SW480 (cell line): Measurements from ENCODE around the gene PTPN21.
A peak's percentile ranks its signal among the peaks of the same experiment; 100 is the strongest.

Source experiments
- DNase-seq: peaks from one replicate; pipeline ENCODE4 v3.0.0-alpha.2; 2016; ENCODE audit warnings: low spot score

PTPN21 gene

GRCh38 chr14:88504602-88505001 is 50.2 kb downstream of the PTPN21 start:
- DNase-seq = no peak

DNA sequence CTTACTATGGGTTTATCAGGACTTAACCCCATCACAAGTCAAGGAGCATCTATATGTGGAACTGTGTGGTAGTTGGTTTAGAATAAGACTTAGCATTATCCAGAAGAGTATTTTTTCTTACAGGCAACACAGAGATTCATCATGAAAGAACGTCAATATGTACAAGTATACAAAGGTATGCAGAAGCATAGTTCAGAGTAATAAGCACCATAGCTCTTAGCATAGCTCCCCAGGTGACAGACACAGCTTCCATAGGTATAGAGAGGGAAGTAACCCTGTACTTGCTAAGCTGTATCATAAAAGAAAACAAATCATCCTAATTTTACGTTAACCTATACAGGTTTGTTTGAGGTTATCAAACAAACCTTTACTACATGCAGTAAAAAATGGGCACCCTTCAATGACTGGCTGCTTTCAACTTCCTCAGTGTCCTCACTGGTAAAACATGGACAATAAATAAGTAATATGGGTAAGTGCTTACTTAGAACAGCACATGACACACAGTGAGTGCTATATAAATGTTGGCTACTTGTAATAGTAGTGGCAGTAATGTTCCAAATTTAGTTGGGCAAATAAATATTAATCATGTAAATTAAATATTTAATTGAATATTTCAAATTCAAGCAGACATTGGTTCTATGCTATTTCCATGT is 50.9 kb downstream of the PTPN21 start:
- no peak for DNase-seq

DNA sequence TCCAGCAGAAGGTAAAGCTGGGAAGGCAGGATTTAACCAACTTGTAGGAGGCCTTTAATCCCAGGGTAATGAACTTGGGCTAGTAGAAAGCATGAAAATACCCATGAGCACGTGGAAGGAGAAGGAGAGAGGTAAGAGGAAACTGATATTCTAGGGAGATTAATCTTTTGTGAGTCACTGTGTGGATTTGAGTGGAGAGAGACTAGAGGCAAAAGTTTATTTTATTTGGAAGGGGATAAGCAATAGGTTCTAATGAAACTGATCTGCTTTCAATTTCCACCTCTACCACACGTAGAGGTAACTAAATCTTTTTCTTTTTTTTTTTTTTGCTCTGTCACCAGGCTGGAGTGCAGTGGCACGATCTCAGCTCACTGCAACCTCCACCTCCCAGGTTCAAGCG is 52.1 kb downstream of the PTPN21 start:
- DNase-seq = no peak

- DNase-seq = no peak
Measured at GRCh38 chr14:88500611-88501010, 54.2 kb downstream of the PTPN21 start.

DNA sequence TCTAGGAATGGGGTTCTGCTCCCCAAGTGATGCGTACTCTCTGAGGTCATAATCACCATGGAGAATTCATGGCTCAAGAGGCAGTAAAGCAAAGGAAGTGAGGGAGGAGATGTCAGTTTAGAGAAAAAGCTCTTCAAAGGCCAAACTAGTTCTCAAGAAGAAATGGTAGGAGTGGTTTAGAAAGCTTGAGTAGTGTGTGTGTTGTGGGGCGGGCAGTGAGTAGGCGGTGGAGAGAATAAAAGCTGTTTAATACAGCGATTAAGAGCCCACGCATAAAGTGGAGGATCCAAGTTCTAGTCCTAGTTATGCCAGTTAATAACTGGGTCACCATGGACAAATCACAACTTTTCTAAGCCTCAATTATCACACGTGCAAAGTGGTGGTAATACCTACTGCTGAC is 55.6 kb downstream of the PTPN21 start:
- no peak for DNase-seq

GRCh38 chr14:88496414-88496813 is 58.4 kb downstream of the PTPN21 start:
- DNase-seq = no peak

GRCh38 chr14:88493392-88494185 is 61.2 kb downstream of the PTPN21 start:
- no peak for DNase-seq

- DNase-seq = peak; percentile 69
Measured at GRCh38 chr14:88492272-88493089, 62.3 kb downstream of the PTPN21 start.

GRCh38 chr14:88490168-88490567 is 64.6 kb downstream of the PTPN21 start:
- no peak for DNase-seq

DNA sequence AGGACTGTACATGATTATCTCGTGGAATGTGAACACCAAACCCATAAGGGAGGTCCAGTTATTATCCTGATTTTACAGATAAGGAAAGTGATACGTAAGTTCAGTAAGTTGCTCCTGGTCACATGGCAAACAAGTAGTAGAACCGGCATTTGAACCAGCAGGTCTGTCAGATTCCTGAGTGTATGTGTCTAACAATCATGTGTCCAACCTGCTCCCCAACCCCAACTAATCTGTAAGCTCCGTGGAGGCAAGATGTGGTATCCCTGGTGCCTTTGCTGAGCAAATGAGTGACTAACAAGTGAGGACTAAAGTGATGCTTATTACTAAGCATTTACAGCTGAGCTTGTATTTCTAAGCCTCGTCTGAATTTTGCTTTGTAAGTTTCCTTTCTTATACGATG is 65.9 kb downstream of the PTPN21 start:
- DNase-seq = no peak

- no peak for DNase-seq
Measured at GRCh38 chr14:88488081-88488480, 66.7 kb downstream of the PTPN21 start.

- DNase-seq = no peak
Measured at GRCh38 chr14:88482524-88482923, 72.3 kb downstream of the PTPN21 start.

- no peak for DNase-seq
Measured at GRCh38 chr14:88481794-88482193, 73.0 kb downstream of the PTPN21 start.

DNA sequence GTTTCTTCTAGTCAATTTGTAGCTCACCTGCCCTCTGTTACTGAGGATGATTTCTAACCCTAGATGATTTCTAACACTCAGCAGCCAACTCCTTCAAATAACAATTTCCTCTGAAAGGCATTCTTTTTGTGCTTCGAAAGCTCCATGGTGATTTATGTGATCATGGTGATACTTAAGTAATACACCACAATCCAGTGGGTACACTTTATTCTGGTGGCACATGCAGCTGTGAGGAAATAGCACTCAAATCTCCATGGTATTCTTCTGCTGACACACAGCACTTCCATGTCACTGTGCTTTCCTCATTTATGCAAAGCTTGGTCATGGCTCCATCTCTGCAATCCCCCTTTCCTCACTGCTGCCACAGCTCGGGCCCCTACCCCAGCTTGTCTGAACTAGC is 73.7 kb downstream of the PTPN21 start:
- DNase-seq = no peak

DNA sequence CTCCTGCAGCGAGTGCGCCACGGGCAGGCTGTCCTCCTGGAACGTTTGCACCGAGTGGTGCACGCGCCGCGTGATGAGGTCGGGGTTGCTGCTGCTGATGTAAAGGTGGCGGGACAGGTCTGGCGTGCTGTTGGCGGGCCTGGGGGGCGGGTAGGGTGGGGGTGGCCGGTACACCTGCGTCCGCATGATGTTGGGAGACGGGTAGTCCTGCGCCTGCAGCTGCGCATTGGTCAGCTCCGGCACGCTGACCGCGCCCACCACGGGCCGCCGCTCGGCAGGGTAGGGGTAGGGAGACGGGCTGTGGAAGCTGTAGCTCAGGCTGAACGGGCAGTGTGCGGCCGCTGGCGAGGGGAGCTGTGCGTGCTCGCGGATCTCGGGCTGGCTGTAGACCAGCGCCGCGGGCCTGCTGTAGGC is 75.2 kb downstream of the PTPN21 start:
- no peak for DNase-seq

GRCh38 chr14:88478931-88479330 is 75.9 kb downstream of the PTPN21 start:
- no peak for DNase-seq

DNA sequence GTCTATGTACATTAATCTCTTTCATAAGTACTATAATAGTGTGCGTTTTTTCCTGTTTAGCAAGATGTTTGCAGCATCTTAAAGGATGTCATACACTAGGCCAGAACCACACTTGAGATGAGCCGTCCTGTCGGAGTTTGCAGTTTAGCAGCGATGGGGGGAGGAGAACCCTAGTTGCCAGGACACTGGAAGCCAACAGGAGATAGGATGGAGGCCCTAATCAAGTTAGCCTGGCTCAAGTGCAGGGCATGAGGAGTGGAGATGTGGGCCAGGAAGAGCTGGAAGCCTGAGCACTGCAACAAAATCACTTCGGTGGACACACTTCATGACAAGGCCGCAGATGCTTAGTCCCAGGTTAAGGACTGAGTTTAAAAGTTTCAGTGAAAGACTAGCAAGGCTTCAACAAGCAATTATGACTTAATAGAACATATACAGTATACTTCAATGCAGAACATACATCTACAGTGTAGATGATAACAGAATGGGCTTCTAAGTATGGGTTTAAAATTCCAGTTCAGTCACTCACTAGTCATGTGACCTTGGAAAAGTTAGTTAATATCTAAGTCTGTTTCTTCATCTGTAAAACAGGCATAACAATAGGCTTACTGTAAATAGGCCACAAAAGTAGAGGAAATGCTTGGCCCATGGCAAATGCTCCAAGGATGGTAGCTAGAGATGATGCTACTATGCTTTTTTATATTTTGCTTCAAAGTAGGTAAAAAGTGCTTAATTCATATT is 77.1 kb downstream of the PTPN21 start:
- no peak for DNase-seq

DNA sequence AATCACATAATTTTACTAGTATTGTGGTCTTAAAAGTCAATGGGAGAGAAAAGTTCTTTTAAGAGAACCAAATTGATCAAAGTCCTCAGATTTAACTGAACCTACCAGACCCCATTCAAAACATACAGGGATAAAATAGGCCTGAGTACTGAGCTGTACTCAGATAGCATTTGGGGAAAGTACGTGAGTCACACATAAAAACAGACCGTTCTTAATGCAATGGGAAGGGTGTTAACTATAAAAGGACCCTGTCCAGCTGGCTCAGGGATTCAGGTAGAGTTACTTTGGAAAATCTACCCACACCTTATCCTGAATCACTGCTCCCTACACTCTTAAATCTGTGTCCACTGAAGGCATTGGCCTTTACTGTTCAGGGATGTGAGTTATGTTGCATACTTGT is 78.0 kb downstream of the PTPN21 start:
- no peak for DNase-seq

DNA sequence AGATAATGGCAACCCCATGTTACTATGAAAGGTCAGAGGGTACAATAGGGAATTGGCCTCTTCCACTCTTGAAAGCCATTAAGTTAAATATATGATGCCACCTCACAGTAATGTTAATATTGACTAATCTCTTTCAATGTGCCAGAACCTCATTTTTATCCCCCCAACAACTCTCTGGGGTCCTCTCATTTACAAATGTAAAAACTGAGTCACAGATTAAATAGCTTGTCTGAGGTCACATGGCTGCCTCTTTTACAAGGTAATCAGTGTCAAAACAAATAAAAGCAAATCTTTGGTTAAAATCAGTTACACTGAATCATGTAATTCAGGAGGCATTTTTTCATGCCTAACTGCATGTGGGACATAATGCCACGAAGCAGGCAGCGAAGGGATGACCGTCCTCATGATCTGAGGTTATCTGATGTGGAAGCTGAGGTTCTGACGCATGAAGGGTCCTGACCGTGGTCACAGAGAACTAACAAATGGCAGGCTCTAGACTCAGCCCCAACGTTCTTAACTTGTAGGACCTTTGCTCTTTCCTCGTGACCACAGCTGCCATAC is 78.5 kb downstream of the PTPN21 start:
- DNase-seq = no peak

DNA sequence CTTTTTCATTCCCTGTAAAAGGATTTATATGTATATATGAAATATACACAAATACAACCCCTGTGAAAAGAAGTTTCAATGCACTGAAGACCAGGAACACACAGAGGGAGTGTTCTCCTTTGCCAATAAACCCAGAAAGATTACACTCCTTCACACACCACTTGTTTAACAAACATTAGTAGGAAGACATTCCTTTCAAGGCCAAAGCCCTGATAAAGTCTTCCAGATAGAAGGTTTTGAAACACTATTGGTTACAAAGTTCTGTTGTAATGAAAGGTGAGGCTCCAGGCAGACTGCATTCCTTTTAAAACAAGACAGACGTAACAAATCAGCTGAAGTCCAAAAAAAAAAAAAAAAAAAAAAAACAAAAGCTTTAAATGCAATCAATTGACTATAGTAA is 81.0 kb downstream of the PTPN21 start:
- DNase-seq = no peak

DNA sequence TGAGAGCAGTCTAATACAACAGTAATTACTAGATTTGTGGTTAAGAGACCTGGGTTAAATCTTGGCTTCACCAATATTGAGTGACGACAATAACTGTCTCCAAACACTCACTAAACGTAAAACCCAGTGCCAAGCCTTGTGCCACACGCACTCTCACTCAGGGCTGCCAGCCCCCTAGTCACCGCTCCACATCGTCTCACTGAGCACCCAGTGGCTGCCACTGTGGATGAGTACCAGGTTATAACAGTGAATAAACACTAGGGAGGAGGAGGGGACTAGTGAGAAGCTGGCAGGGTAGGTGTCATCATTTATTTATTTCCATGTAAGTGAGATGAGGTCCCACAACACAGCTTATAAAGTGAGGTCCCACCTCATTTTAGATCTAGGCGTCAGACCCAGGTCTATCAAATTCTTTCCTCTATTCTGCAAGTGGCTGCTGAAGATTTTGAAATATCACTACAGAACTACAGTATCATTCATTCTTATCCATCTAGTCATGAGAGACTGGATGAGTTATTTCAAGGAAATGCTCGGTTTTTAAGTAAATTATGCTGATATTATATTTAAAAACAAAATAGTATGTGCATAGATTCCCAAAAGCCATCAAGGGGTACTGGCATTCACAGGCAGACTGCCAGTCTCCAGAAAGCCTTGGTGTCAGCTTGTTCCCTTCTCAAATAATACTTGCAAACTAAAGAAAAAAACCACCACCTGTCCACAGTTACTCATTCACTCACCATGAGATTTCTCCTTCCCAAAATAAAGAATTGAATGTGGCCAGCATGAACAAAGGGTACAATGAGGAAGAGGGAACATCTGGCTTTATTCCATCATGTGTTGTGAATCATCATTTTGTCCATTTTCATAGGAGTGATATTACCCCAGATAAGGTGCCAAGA is 84.0 kb downstream of the PTPN21 start:
- no peak for DNase-seq
